GM12875 (cell line): ENCODE data around the gene UBE2D1.

Experiments
- H3K4me3 ChIP-seq: one replicate; pipeline ENCODE4 v1.5.1; 2011; ENCODE audit warnings: low read depth, low read length, control low read depth
- CTCF ChIP-seq: IDR thresholded peaks from 2 replicates; pipeline ENCODE4 v1.5.1; 2011; ENCODE audit warnings: low read depth, mild to moderate bottlenecking, control low read depth, inconsistent platforms, low read length, moderate library complexity, borderline replicate concordance; ENCODE audit not compliant: insufficient read depth

UBE2D1 gene

DNA sequence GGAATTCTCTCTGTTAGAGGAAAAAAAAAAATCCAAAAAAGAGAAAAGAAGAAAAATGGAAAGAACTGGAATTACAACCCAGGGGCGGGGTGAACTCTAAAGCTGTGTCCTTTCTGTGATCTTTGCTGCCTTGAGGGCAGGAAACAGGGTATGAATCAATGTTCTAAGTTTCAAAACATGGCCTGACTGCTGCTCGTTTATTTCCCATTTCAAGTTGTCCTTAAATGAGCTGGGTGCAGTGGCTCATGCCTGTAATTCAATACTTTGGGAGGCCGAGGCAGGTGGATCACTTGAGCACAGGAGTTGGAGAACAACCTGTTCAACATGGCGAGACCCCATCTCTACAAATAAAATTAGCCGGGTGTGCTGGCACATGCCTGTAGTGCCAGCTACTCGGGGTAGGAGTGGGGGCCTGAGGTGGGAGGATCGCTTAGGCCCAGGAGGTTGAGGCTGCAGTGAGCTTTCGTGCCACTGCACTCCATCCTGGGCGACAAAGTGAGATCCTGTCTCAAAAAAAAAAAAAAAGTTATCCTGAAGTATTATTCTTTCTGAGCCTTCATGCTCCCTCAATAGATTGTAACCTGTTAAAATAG, 25.7 kb downstream of the UBE2D1 start:
- TF ChIP-seq CTCF, result no peak
- H3K4me3 ChIP-seq, result no peak overlapping the region

GRCh38 chr10:58361353-58361752, 26.5 kb downstream of the UBE2D1 start:
- no peak for TF ChIP-seq CTCF
- no peak overlapping the region for H3K4me3 ChIP-seq

DNA sequence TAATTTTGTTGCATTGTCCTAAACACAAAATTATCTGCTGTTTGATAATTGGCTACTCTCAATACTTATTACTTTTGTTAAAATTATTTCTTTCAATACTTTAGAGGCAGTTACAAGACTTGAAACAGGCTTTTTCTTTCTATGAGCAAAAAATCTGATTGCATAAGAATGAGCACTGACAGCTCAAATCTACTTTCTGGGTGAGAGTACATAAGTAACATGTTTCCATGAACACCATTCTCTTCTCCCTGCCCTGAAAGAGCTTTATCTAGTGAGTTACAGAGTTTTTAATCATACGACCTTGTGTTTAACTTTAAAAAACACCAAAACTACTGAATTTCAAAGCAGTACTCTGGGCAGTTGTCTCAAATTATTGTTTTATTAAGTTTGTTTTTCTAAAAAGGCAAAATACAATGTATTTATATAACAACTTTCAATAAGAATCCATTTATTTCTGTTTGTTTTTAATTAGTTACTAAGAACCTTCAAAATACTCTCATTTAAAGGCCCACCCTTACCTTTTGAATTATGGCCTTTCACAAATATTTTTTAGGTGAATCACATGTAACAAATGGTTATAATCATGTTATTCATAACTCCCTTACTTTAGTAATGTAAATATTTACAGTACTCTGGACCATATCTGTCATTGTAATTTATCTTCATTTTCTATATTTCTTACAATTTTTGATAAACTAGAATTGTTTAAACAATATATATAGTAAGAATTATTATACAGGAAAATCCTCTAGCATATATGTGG, 27.4 kb downstream of the UBE2D1 start:
- no peak for TF ChIP-seq CTCF

DNA sequence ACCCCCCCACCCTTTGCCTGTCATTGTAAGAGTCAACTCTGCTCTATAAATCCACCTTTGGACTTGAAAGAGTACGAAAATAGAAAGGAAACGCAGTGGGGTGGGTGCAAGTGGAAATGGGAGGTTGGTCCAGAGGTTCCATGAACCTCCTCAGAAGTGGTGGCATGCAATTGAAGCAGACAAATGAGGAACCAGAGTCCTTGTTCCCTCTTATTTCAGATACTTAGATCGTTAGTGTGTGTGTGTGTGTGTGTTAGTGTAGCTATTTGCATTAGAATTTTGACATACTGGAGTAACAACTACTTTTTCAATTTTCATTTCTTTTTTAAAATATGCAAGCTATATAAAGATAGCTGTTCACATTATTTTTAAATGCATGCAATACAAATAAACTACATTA, 32.3 kb downstream of the UBE2D1 start:
- H3K4me3 ChIP-seq, result no peak overlapping the region
- TF ChIP-seq CTCF, result no peak

More for the DNA sequence above, 27.4 kb downstream of the UBE2D1 start:
- H3K4me3 ChIP-seq, result no peak overlapping the region

- TF ChIP-seq CTCF, result no peak
- H3K4me3 ChIP-seq, result no peak overlapping the region
Observed at GRCh38 chr10:58371473-58371872, 36.7 kb downstream of the UBE2D1 start.

GRCh38 chr10:58372607-58373441, 38.0 kb downstream of the UBE2D1 start:
- no peak overlapping the region for H3K4me3 ChIP-seq
- TF ChIP-seq CTCF, result no peak
